A549 (cell line): ENCODE data around the gene ZDHHC16. TPM values are rescaled to one million over a fixed set of nuclear protein-coding genes. Genes with fewer than 3 reads are reported as not detected.

Source experiments
- ATAC-seq, 2 experiments: fragments of 200-7000 bp in 1 of 2; fragments of >200 bp in 1 of 2; cut with Nextera tagmentation in 1 of 2; cut with Tn5 transposase in 1 of 2; 3 replicates each; pipeline versions ENCODE4 v1.8.0 to v1.9.1; 2018 to 2020; ENCODE audit warnings: mild to moderate bottlenecking in 1 of 2, moderate library complexity in 1 of 2
- CTCF ChIA-PET: fragments of 300-600 bp; sonication (Branson Sonifier 250); formaldehyde crosslinking; extraction: SDS; loops from one replicate; lab custom pipeline; 2021; ENCODE audit warnings: antibody characterized with exemption, inconsistent platforms; lab: Yijun Ruan, JAX
- POLR2A ChIA-PET: fragments of 350-600 bp; formaldehyde crosslinking; extraction: SDS; loops from one replicate; lab custom pipeline; 2021; ENCODE audit warnings: antibody characterized with exemption, inconsistent platforms; lab: Yijun Ruan, JAX
- DNase-seq, 2 experiments: peaks; one replicate each; pipeline versions ENCODE4 v3.0.0 to v3.0.0-alpha.2; 2011 to 2016; ENCODE audit warnings: low read depth in 1 of 2, low spot score in 1 of 2
- FAIRE-seq: peaks from 2 replicates; lab custom pipeline; 2011; peaks lifted over from hg19 to GRCh38; lab: Jason Lieb, UNC
- H3K27ac ChIP-seq, 2 experiments: fragments of >200 bp; sonication (Bioruptor Twin); formaldehyde crosslinking; 3 replicates each; pipeline ENCODE4 v1.5.1; 2016 to 2017
- H3K4me1 ChIP-seq: fragments of >200 bp; sonication (Bioruptor Twin); formaldehyde crosslinking; 3 replicates; pipeline ENCODE4 v1.6.1; 2016
- H3K4me2 ChIP-seq: fragments of >200 bp; sonication (Bioruptor Twin); formaldehyde crosslinking; 3 replicates; pipeline ENCODE4 v1.6.1; 2016
- H3K4me3 ChIP-seq: fragments of >200 bp; sonication (Bioruptor Twin); formaldehyde crosslinking; 3 replicates; pipeline ENCODE4 v1.5.1; 2016
- H3K9me3 ChIP-seq: fragments of >200 bp; sonication (Bioruptor Twin); formaldehyde crosslinking; 3 replicates; pipeline ENCODE4 v1.6.1; 2016
- CHD4 ChIP-seq: fragments of 200-600 bp; sonication (generic); IDR thresholded peaks from 2 replicates; pipeline ENCODE4 v1.6.1; 2016; ENCODE audit warnings: antibody characterized with exemption, mild to moderate bottlenecking, borderline replicate concordance
- ESRRA ChIP-seq: fragments of 150-350 bp; IDR thresholded peaks from 2 replicates; pipeline ENCODE4 v1.6.1; 2014; ENCODE audit warnings: mild to moderate bottlenecking, low read length, borderline replicate concordance
- FOSB ChIP-seq: fragments of 250-450 bp; sonication (Bioruptor Pico); IDR thresholded peaks from 2 replicates; pipeline ENCODE4 v1.5.0; 2020; ENCODE audit warnings: mild to moderate bottlenecking, moderate library complexity
- FOSL2 ChIP-seq, 2 experiments: fragments of 450-650 bp in 1 of 2; fragments of >200 bp in 1 of 2; sonication (Bioruptor Twin) in 1 of 2; formaldehyde crosslinking; IDR thresholded peaks; 2 replicates each; pipeline versions ENCODE4 v1.5.0 to v1.6.1; 2016 to 2020; ENCODE audit warnings: mild to moderate bottlenecking in 1 of 2, moderate library complexity in 1 of 2
- FOXS1 ChIP-seq: fragments of 250-450 bp; sonication (Bioruptor Pico); IDR thresholded peaks from 2 replicates; pipeline ENCODE4 v1.5.0; 2020; ENCODE audit warnings: mild to moderate bottlenecking, moderate library complexity
- HDAC2 ChIP-seq: fragments of 200-600 bp; sonication (generic); IDR thresholded peaks from 2 replicates; pipeline ENCODE4 v1.6.1; 2016
- HOXB13 ChIP-seq: fragments of 250-450 bp; sonication (Bioruptor Pico); IDR thresholded peaks from 2 replicates; pipeline ENCODE4 v1.5.0; 2020; ENCODE audit warnings: low read depth, mild to moderate bottlenecking, moderate library complexity
- JUNB ChIP-seq: fragments of >200 bp; sonication (Bioruptor Twin); formaldehyde crosslinking; IDR thresholded peaks from 2 replicates; pipeline ENCODE4 v1.6.1; 2016
- KDM1A ChIP-seq: fragments of 200-600 bp; sonication (generic); IDR thresholded peaks from 2 replicates; pipeline ENCODE4 v1.6.1; 2016; ENCODE audit warnings: low read depth, mild to moderate bottlenecking
- MAFK ChIP-seq: fragments of 450-650 bp; IDR thresholded peaks from 2 replicates; pipeline ENCODE4 v1.6.1; 2014; ENCODE audit not compliant: partially characterized antibody
- MAZ ChIP-seq: fragments of 150-350 bp; IDR thresholded peaks from 2 replicates; pipeline ENCODE4 v1.6.1; 2014; ENCODE audit warnings: antibody characterized with exemption, low read depth, low read length, borderline replicate concordance
- NR3C1 ChIP-seq: fragments of >200 bp; sonication (Bioruptor Twin); formaldehyde crosslinking; IDR thresholded peaks from 3 replicates; pipeline ENCODE4 v1.6.1; 2017
- POLR2A ChIP-seq: IDR thresholded peaks from 2 replicates; pipeline ENCODE4 v1.6.1; 2012; ENCODE audit warnings: mild to moderate bottlenecking, low read length
- RAD21 ChIP-seq, 2 experiments: fragments of >200 bp in 1 of 2; sonication (Bioruptor Twin) in 1 of 2; formaldehyde crosslinking in 1 of 2; IDR thresholded peaks in 1 of 2; conservative IDR thresholded peaks in 1 of 2; 2 replicates in 1 of 2; 3 replicates in 1 of 2; pipeline ENCODE4 v1.6.1; 2012 to 2018; ENCODE audit warnings: inconsistent platforms in 1 of 2
- RNF2 ChIP-seq: fragments of 200-600 bp; sonication (generic); IDR thresholded peaks from 2 replicates; pipeline ENCODE4 v1.6.1; 2016; ENCODE audit warnings: low read depth, mild to moderate bottlenecking, antibody characterized with exemption, moderate library complexity, borderline replicate concordance
- TP53 ChIP-seq: fragments of 250-450 bp; sonication (Bioruptor Pico); IDR thresholded peaks from 2 replicates; pipeline ENCODE4 v1.5.0; 2021; ENCODE audit warnings: mild to moderate bottlenecking, moderate library complexity
- ZC3H11A ChIP-seq: fragments of 450-650 bp; IDR thresholded peaks from 2 replicates; pipeline ENCODE4 v1.6.1; 2014; ENCODE audit warnings: antibody characterized with exemption, mild to moderate bottlenecking
- WGBS: methylation state at CpG from one replicate; pipeline ENCODE4 v1.1.6; 2017; ENCODE audit errors: missing lambda C conversion rate; 5-methylcytosine and 5-hydroxymethylcytosine counted together
- polyA plus RNA-seq, 4 experiments: library from polyadenylated mRNA; depleted of rRNA in 3 of 4; stranded (reverse); fragments of >200 nt; fragmentation: RNase III in 1 of 4; extraction: RNeasy Plus Mini Kit Qiagen cat#74134 plus additional on column Dnase treatment in 1 of 4; gene quantifications; 2 replicates in 3 of 4; 3 replicates in 1 of 4; pipeline ENCODE4 v1.2.3, GENCODE V29; 2011 to 2017
- TF ChIP-seq, protein P1 (sequence below): fragments of 200-600 bp; sonication (generic); IDR thresholded peaks from 2 replicates; pipeline ENCODE4 v1.6.1; 2016; ENCODE audit warnings: antibody characterized with exemption, mild to moderate bottlenecking, moderate library complexity
- TF ChIP-seq, protein P2 (sequence below): IDR thresholded peaks from 2 replicates; pipeline ENCODE4 v1.6.1; 2012; ENCODE audit warnings: low read depth, borderline replicate concordance
- TF ChIP-seq, protein P3 (sequence below): fragments of >200 bp; sonication (Bioruptor Twin); formaldehyde crosslinking; IDR thresholded peaks from 3 replicates; pipeline ENCODE4 v1.6.1; 2016
- TF ChIP-seq, protein P4 (sequence below): fragments of 450-650 bp; IDR thresholded peaks from 2 replicates; pipeline ENCODE4 v1.6.1; 2014; ENCODE audit warnings: antibody characterized with exemption
- TF ChIP-seq, protein P5 (sequence below): IDR thresholded peaks from 2 replicates; pipeline ENCODE4 v1.6.1; 2012
- TF ChIP-seq, protein P6 (sequence below): fragments of >200 bp; sonication (Bioruptor Twin); formaldehyde crosslinking; IDR thresholded peaks from 3 replicates; pipeline ENCODE4 v1.5.1; 2016

The ZDHHC16 gene
- polyA plus RNA-seq, 2 of the 4 experiments (the other 2 are of a cell fraction): 47.7 to 57.0 TPM

DNA sequence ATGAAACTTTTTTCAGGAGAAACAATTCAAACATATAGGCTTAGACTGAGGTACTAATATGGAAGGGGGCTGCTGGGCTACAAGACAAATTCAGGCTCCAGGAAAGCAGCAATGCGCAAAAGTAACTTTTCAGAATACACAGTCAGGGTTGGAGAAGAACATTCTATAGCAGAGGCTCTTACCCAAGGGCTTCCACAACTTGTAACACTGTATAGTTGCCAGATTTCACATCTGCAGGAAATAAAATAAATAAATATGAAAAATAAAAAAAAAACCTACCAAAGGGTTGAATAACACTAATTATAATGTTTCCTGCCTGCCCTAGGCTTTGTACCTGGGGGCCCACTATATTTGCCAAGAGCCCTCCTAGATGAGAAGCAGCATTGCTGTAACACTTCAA lies 37.9 kb downstream of the ZDHHC16 start:
- no peak for TF ChIP-seq TP53 (CRISPR knock-in tag)
- TF ChIP-seq, protein P1, sequence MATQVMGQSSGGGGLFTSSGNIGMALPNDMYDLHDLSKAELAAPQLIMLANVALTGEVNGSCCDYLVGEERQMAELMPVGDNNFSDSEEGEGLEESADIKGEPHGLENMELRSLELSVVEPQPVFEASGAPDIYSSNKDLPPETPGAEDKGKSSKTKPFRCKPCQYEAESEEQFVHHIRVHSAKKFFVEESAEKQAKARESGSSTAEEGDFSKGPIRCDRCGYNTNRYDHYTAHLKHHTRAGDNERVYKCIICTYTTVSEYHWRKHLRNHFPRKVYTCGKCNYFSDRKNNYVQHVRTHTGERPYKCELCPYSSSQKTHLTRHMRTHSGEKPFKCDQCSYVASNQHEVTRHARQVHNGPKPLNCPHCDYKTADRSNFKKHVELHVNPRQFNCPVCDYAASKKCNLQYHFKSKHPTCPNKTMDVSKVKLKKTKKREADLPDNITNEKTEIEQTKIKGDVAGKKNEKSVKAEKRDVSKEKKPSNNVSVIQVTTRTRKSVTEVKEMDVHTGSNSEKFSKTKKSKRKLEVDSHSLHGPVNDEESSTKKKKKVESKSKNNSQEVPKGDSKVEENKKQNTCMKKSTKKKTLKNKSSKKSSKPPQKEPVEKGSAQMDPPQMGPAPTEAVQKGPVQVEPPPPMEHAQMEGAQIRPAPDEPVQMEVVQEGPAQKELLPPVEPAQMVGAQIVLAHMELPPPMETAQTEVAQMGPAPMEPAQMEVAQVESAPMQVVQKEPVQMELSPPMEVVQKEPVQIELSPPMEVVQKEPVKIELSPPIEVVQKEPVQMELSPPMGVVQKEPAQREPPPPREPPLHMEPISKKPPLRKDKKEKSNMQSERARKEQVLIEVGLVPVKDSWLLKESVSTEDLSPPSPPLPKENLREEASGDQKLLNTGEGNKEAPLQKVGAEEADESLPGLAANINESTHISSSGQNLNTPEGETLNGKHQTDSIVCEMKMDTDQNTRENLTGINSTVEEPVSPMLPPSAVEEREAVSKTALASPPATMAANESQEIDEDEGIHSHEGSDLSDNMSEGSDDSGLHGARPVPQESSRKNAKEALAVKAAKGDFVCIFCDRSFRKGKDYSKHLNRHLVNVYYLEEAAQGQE: no peak
- no peak for TF ChIP-seq RNF2
- TF ChIP-seq MAZ: no peak
- no peak for TF ChIP-seq ESRRA
- TF ChIP-seq POLR2A: no peak
- TF ChIP-seq, protein P2, sequence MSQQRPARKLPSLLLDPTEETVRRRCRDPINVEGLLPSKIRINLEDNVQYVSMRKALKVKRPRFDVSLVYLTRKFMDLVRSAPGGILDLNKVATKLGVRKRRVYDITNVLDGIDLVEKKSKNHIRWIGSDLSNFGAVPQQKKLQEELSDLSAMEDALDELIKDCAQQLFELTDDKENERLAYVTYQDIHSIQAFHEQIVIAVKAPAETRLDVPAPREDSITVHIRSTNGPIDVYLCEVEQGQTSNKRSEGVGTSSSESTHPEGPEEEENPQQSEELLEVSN: no peak
- TF ChIP-seq, protein P3, sequence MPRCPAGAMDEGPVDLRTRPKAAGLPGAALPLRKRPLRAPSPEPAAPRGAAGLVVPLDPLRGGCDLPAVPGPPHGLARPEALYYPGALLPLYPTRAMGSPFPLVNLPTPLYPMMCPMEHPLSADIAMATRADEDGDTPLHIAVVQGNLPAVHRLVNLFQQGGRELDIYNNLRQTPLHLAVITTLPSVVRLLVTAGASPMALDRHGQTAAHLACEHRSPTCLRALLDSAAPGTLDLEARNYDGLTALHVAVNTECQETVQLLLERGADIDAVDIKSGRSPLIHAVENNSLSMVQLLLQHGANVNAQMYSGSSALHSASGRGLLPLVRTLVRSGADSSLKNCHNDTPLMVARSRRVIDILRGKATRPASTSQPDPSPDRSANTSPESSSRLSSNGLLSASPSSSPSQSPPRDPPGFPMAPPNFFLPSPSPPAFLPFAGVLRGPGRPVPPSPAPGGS: no peak
- no peak for TF ChIP-seq CHD4
- no peak for TF ChIP-seq HDAC2
- TF ChIP-seq, protein P4, sequence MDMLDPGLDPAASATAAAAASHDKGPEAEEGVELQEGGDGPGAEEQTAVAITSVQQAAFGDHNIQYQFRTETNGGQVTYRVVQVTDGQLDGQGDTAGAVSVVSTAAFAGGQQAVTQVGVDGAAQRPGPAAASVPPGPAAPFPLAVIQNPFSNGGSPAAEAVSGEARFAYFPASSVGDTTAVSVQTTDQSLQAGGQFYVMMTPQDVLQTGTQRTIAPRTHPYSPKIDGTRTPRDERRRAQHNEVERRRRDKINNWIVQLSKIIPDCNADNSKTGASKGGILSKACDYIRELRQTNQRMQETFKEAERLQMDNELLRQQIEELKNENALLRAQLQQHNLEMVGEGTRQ: no peak
- no peak for TF ChIP-seq FOXS1 (CRISPR knock-in tag)
- Histone ChIP-seq H3K4me3 (no peak overlapping the region), H3K4me2 (no peak overlapping the region), H3K4me1 (peaks cover 12% of the 10 kb centered on the region; the same call in 2 of the 3 replicates), H3K9me3 (no peaks in the 10 kb centered on the region), H3K27ac (no peak overlapping the region)
- ChIA-PET CTCF (interaction anchor here (0.6 to 2.9 kb wide), 3 partner anchors 10 to 172 kb away, joined by 3 to 7 read pairs (median 4); no protein-coding TSS in a partner anchor), POLR2A (no interaction called here)
- ATAC-seq (no peak), DNase-seq (no peak), FAIRE-seq (no peak)
- WGBS: 97% methylated on average over 1 of the region's 1 CpG

DNA sequence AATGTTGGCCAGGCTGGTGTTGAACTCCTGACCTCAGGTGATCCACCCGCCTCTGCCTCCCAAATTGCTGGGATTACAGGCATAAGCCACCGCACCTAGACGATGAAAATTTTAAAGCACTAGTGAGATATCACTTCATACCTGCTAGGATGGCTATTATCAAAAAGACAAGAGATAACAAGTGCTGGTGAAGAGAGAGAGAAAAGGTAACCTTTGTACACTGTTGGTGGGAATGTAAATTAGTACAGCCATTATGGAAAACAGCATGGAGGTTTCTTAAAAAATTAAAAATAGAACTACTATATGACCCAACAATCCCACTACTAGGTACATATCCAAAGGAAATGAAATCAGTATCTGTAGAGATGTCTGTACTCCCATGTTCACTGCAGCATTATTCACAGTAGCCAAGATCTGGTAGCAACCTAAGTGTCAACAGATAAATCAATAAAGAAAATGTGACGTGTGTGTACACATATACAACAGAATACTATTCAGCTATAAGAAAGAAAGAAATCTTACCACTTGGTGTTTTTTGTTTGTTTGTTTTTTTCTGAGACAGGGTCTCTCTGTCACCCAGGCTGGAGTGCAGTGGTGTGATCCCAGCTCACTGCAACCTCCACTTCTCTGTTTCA lies 39.8 kb downstream of the ZDHHC16 start:
- Histone ChIP-seq H3K4me1 (peaks cover 8% of the 10 kb centered on the region; the same call in 2 of the 3 replicates), H3K9me3 (no peaks in the 10 kb centered on the region), H3K27ac (no peak overlapping the region), H3K4me3 (no peak overlapping the region), H3K4me2 (no peak overlapping the region)
- POLR2A ChIA-PET: no interaction called here
- no peak for FAIRE-seq
- TF ChIP-seq MAFK (no peak), RAD21 (conservative IDR thresholded peaks at IDR 0.05 in 1 of 2, IDR thresholded peaks at IDR 0.05 in 1 of 2) (no peak), JUNB (no peak), FOSL2 (IDR thresholded peaks at IDR 0.05) (no peak), FOSL2 (CRISPR knock-in tag; IDR thresholded peaks at IDR 0.05) (no peak), POLR2A (no peak), CHD4 (no peak), NR3C1 (no peak), KDM1A (no peak), ZC3H11A (no peak), HOXB13 (no peak), FOSB (no peak)
- TF ChIP-seq, protein P5, sequence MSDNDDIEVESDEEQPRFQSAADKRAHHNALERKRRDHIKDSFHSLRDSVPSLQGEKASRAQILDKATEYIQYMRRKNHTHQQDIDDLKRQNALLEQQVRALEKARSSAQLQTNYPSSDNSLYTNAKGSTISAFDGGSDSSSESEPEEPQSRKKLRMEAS: no peak
- TF ChIP-seq, protein P3: no peak
- TF ChIP-seq, protein P6, sequence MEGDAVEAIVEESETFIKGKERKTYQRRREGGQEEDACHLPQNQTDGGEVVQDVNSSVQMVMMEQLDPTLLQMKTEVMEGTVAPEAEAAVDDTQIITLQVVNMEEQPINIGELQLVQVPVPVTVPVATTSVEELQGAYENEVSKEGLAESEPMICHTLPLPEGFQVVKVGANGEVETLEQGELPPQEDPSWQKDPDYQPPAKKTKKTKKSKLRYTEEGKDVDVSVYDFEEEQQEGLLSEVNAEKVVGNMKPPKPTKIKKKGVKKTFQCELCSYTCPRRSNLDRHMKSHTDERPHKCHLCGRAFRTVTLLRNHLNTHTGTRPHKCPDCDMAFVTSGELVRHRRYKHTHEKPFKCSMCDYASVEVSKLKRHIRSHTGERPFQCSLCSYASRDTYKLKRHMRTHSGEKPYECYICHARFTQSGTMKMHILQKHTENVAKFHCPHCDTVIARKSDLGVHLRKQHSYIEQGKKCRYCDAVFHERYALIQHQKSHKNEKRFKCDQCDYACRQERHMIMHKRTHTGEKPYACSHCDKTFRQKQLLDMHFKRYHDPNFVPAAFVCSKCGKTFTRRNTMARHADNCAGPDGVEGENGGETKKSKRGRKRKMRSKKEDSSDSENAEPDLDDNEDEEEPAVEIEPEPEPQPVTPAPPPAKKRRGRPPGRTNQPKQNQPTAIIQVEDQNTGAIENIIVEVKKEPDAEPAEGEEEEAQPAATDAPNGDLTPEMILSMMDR: no peak
- TF ChIP-seq, protein P2: no peak
- CTCF ChIA-PET: interaction anchor here (1.3 kb wide), 1 partner anchor 22 kb away, joined by 3 read pairs; no protein-coding TSS in a partner anchor
- DNase-seq: no peak
- ATAC-seq: no peak
- 95% methylated on average over 4 of the region's 4 CpGs for WGBS
